ENCODE data around the gene SPINT1.

The SPINT1 gene, protein sequence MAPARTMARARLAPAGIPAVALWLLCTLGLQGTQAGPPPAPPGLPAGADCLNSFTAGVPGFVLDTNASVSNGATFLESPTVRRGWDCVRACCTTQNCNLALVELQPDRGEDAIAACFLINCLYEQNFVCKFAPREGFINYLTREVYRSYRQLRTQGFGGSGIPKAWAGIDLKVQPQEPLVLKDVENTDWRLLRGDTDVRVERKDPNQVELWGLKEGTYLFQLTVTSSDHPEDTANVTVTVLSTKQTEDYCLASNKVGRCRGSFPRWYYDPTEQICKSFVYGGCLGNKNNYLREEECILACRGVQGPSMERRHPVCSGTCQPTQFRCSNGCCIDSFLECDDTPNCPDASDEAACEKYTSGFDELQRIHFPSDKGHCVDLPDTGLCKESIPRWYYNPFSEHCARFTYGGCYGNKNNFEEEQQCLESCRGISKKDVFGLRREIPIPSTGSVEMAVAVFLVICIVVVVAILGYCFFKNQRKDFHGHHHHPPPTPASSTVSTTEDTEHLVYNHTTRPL

DNA sequence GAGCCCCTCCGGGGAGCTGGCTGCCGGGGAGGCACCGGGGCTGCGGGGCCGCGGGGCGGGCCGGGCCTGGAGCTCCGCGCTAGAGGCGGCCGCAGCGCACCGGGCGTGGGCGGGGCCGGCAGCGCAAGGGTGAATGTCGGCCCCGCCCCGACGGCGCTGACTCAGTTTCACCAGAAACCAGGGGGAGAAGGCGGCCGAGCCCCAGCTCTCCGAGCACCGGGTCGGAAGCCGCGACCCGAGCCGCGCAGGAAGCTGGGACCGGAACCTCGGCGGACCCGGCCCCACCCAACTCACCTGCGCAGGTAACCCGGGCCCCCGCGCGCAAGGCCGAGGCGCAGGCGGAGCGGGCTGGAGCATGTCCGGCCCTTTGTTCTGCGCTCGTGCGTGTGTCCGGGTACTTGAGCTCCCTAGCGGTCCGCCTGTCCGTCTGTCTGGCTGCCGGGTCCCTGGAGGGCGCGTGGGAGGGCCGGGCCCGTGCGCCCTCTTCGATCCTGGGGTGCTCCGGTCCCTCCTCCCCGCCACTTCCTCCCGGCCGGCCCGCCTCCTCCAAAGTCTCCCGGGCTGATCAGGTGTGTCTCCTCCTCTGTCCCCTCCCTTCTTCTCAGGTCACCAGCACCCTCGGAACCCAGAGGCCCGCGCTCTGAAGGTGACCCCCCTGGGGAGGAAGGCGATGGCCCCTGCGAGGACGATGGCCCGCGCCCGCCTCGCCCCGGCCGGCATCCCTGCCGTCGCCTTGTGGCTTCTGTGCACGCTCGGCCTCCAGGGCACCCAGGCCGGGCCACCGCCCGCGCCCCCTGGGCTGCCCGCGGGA, at the start of gene SPINT1:
Gene SPINT1, plus strand, starts transcription at position 164 of the 811 bp plus-strand sequence. Its CDS starts 507 bp downstream, at position 671.
- peak; percentile 35 for DNase-seq (ENCODE audit: low spot score)

DNA sequence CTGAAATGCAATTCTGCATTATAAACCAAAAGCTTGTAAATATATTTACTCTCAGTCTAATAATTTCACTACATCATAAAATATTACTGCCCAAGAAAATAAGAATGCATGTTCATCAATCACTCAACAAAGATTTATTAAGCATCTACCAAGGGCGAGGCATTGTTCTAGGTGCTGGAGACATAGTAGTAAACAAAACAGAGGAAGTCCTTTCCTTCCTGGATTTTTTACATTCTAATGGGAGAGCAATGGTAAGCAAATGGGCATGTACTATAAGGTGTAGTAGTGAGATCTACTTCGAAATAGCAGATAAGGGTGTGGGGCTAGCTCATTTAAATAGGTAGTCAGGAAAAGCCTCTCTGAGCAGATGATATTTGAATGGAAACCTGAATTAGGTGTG, 47.8 kb upstream of the SPINT1 start:
- no peak for DNase-seq (ENCODE audit: low spot score)

DNA sequence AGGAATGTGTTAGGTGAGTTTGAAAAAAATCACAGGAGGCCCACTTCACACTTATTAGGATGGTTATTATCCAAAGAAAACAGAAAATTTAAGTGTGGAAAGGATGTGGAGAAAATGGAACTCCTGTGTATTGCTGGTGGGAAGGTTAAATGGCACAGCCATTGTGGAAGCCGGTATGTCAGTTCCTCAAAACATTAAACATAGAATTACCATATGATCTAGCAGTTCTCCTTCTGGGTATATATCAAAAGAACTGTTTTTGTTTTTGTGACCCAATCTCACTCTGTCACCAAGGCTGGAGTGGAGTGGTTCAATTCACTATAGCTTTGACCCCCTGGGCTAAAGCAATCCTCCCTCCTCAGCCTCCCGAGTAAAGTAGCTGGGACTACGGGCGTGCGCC, 47.3 kb upstream of the SPINT1 start:
- DNase-seq (ENCODE audit: low spot score) = no peak

DNA sequence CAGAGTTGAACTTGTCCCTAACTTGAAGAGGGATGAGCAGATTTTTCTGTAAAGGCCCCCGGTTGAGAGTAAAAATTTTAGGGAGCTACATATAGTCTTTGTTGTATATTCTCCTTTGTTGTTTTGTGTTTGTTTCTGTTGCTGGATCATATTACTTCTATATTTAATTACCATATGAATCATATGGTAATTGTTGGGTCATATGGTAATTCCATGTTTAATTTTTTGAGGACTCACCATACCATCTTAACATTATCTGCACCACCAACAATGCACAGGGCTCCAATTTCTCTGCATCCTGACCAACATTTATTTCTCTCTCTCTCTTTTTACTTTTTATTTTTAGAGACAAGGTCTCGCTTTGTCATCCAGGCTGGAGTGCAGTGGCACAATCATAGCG, 44.3 kb upstream of the SPINT1 start:
- no peak for DNase-seq (ENCODE audit: low spot score)

DNA sequence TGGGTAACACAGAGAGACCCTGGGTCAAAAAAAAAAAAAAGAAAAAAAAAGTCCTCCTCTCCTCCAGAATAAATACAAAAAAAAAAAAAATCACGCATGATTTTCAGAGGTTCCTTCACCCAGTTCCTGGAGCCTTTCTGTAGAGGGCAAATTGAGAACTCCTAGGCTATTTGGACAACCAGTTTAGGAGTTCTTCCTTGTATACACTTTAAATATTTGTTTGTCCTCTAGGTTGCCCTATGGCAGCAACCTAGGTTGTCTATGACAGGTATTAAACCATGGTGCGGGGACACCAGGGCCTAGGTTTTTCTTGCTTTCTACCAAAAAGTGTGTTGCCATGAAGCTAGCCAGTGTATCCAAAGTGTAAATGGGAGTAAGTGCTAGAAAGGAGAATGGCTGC, 40.8 kb upstream of the SPINT1 start:
- no peak for DNase-seq (ENCODE audit: low spot score)

DNA sequence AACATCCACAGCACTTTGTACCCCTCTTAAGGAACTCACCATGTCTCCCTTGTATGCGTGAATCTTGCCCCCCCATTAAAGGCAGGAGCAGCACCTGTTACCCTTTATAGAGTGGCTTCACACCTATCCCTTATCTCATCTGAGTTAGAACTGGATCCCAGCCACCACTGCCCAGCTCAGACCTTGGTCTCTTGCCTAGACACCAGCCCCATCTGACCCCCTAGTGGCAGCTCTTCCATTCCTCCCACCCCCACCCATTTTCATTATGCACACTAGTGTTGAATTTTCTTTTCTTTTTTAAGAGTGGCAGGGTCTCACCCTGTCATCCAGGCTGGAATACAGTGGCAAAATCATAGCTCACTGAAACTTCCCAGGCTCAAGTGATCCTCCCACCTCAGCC, 40.2 kb upstream of the SPINT1 start:
- DNase-seq (ENCODE audit: low spot score) = no peak

DNA sequence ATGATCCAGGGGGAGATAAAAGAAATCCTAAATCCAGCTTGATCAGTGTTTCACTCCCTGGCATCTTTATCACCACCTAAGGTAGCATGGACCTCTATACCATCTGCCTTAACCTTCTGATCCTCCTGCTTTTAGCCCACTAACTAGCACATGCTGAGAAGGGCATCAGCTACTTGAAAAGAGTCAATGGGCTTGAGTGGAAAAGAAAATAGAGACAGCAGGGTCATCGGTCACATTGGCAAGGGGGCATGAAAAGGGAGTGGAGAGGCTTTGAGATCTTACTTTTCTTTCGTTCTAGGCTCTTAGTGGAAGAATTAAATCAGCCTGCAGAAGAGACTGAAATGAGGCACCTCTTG, 37.2 kb upstream of the SPINT1 start:
- DNase-seq (ENCODE audit: low spot score) = no peak

DNA sequence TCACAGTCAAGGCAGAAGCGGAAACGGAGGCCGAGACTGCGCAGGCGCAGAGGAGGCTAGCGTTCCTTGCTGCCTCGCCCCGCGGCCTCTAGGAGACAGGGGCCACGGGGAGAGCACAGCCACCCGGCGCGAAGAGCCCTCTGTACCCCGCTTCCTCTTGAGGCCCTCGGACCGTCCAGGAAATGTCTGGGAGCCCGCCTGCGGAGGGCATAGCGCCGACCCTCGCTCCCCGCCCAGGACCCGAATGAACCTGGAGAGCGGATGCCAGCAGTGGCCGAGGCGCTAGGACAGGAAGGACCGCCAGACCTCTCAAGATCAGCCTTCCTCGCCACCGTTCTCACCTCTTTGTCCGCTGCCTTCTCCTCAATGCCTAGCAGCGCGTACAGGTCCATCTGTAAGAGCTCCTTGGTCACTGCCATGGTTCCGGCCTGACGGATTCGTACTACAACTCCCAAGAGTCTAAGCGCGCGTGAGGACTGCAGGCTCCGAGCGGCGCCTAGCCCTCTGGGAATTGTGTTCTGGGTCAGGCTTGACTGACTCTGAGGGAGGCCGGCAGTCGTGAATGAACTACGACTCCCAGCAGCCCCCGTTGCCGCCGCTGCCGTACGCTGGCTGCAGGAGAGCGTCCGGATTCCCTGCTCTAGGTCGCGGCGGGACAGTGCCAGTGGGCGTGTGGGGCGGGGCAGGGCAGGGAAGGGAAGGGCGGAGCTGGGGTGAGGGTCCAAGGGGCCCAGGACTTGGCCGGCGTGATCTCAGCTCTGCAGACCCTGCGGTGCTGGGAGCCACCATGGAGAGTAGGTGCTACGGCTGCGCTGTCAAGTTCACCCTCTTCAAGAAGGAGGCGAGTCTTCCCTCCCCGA, 36.6 kb upstream of the SPINT1 start, which contains the start of the genes DNAJC17 and ZFYVE19:
Gene DNAJC17, minus strand, starts transcription at position 446 of the 860 bp plus-strand sequence. Its CDS starts 27 bp downstream, at position 419.
Gene ZFYVE19, plus strand, starts transcription at position 62 of the 860 bp plus-strand sequence. Its CDS starts 501 bp downstream, at position 563.
- DNase-seq (ENCODE audit: low spot score) = peak; percentile 98

DNA sequence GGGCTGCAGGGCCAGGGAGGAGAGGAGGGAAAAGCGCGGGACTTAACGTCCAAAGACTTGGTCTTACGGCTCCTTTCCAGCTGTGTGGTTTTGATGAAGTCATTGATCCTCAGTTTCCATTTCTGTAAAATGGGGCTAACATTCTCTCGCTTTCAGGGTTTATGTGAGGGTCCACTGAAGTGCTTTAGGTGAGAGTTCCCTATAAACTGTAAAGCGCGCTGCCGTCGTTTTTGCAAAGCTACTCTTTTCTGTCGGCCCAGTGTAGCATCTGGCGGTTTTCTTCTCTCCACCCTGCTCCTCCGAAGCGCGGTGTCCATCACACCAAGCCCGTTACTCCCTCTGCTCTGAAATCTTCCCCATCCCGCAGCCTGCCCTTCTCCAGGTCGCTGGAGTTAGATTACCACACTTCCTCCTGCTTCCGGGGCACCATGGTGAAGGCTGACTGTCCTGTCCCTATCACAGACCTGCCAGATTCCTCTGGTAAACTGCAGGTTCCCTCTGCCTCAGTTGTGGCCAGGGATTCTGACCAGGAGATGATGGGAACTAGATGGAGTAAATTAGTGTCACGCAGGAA, 35.9 kb upstream of the SPINT1 start:
- no peak for DNase-seq (ENCODE audit: low spot score)

DNA sequence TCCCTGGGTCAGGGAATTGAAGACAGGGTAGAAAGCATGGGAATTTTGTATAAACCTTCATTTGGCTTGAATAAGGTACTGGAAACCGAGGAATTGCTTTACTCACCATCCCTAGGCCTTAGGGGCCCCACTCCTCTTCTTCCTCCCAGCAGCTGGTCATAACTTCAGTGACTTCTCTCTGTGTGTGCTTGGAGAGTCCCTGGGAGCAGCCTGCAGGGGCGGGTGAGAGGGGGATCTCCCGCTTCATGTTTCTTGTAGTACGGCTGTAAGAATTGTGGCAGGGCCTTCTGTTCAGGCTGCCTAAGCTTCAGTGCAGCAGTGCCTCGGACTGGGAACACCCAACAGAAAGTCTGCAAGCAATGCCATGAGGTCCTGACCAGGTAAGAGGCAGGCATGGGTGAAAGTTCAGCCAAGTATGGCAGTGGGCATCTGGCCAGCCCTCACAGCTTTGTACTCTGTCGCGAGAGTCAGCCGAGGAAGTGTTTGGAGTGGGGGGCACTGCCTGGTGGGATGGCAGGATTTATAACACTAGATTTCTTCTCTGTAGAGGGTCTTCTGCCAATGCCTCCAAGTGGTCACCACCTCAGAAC, 34.9 kb upstream of the SPINT1 start:
- DNase-seq (ENCODE audit: low spot score) = no peak

DNA sequence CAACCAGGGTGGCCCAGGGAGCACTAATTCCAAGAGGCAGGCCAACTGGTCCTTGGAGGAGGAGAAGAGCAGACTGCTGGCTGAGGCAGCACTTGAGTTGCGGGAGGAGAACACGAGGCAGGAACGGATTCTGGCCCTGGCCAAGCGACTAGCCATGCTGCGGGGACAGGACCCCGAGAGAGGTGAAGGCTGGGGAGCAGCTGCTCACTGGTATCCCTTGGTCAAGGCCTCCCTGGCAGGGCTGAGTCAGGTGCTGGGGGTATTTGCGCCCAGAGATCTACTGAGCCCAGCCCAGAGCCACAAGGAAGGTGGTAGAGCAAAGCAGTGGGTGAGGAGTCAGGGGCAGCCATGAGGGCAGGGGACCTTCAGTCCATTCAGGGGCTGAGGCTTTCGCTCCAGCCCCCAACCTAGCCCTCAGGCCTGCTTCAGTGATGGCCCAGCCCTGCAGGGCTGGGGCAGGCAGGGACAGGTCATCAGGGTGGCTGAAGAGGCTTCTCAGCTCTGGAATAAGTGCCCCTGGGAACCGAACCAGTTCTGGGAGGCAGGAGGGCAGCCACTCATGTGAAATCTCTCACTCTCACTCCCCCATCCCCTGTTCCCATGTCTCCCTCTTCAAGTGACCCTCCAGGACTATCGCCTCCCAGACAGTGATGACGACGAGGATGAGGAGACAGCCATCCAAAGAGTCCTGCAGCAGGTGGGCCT, 31.0 kb upstream of the SPINT1 start:
- no peak for DNase-seq (ENCODE audit: low spot score)

DNA sequence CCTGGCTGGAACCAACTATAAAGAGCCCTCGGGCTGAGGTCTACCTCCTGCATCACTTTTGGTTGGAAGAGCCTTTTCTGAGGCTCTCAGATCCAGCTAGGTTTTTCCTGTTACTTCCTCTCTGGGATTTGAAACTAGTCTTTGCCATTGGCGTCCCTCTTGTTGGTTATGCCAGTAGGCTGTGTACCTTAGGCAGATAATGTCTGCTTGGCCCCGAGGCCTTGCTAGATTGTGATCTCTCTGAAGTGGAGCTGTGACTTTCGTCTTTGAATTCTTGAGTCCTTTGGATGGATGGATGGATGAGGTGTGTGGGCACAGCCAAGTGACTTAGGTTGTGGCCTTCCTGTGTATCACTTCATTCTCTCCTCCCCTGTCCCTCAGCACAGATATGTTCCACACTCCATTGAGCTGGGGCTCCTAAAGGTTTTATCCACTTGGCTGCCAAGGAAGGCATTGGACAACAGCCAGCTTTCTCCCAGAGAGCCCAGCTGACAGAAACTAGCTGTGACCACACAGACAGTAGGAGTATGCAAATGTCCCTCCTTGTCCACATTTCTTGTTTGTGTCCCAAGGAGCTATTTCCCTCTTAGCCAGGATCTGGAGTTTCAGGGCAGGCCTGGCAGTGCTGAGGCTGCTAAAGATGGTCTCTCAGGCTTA, 28.7 kb upstream of the SPINT1 start:
- no peak for DNase-seq (ENCODE audit: low spot score)

DNA sequence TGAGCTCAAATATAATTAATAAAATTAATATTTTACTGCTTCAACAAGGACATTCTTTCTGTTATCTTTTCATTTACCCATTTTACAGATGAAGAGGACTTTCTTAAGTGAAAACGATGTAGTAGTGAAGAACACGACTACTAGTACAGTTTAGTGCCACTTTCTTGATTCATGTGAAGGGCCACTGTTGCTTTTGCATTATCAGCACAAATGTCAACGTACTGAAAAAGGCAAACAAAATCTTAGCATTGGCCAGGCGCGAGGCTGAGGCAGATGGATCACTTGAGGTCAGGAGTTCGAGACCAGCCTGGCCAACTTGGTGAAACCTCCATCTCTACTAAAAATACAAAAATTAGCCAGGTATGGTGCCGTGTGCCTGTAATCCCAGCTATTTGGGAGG, 24.8 kb upstream of the SPINT1 start:
- DNase-seq (ENCODE audit: low spot score) = no peak

DNA sequence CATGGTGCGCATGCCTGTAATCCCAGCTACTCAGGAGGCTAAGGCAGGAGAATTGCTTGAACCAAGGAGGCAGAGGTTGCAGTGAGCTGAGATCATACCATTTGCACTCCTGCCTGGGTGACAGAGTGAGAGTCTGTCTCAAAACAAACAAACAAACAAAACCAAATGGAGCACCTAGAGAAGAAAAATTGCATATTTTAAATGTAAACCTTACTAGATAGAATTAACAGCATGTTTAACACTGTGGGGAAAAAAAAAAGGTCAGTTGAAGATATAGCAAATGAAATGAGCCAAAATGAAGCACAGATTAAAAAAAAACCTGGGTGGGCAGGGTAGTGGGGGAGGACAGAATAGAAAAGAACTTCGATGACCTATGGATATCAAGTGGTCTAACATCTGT, 22.7 kb upstream of the SPINT1 start:
- DNase-seq (ENCODE audit: low spot score) = no peak

DNA sequence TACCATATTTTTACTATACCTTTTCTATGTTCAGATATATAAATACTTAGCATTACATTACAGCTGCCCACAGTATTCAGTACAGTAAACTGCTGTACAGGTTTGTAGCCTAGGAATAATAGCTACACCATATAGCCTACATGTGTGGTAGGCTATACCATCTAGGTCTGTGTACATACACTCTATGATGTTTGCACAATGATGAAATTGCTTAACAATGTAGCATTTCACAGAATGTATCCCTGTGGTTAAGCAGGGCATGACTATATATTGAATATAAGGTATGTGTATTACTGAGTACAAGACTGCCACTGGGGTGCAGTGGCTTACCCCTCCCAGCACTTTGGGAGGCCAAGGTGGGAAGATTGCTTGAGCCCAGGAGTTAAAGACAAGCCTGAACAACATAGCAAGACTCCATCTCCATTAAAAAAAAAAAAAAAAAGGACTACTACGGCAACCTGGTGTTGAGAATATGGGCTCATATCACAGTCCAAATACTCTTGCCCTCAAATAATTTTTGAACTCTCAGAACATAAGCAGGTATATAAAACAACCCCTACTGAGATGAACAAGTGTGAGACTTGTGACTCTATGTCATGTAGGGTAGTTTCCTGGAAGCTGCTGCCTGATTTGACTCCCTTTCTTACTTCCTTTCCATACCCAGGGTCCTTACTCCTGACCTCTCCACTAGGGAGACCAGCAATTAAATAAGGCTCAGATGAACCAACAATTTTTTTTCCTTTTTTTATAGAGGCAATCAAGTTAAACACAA, 20.1 kb upstream of the SPINT1 start:
- peak; percentile 23 for DNase-seq (ENCODE audit: low spot score)

DNA sequence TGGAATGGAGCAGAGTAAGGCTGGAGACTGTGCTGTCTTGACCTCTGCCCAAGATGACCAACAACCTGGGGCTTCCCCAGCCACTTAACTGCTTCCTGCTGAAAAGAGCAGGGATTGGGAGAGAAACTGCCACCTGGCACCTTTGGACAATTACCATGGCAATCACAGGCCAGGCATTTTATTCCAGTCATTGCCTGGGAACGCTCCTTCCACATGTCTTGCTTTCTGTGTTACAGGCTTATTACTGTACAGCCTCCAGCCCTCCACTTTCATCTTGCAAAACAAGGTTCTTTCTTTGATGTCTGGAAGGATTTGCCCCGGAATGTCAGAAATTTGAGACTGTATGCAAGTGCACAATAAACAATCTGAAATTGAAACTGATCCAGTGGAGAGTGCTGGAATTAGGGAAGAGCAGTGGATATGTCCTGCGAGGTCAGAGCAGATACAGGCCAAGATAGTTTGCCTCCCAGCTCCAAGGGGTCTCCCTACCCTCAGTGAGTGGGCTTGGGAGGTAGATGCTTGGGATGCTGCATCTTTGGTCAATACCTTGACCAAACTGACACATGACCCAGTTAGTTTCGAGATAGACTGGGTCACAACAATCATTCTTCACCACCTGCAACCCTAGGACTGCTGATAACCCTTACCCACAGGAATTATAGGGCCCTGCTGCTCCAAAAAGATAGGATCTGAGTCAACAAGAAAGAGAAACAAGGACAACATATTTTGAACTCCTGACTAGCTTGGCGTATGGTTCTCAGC, 18.0 kb upstream of the SPINT1 start:
- no peak for DNase-seq (ENCODE audit: low spot score)

DNA sequence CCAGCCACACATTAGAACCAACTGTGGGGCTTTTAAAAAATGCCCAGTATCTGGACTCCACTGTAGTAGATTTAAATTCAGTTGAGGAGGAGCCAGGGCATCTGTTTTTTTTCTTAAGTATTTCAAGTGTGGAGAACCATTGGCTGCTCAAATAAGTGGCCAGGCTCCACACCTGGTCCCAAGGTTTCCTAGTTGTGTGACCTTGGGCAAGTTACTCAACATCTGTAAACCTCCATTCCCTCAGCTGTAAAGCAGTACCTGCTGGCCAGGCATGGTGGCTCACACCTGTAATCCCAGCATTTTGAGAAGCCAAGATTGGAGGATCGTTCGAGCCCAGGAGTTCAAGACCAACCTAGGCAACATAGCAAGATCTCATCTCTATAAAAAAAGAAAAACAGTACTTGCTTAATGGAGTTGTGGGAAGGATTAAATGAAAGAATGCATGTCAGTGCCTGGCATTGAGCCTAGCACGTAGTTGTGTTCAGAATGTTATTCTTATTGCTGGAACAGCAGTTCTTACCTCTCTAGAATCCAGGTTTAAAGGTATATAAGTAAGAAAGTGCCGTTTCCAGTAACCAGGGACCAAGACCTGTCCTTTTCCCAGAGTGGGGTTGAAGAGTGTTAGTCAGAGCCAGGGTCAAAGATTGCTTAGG, 17.3 kb upstream of the SPINT1 start:
- no peak for DNase-seq (ENCODE audit: low spot score)

All from activated CD4-positive, alpha-beta T cell treated with anti-CD3 and anti-CD28 coated beads, Interleukin-2, Interleukin-4, amounts not matched to agents 100 ng/mL and 50 ng/mL, durations not matched to agents 16 hours and 8 hours (primary cell).